ENCODE results near the gene MOSPD2.

Gene MOSPD2

DNA sequence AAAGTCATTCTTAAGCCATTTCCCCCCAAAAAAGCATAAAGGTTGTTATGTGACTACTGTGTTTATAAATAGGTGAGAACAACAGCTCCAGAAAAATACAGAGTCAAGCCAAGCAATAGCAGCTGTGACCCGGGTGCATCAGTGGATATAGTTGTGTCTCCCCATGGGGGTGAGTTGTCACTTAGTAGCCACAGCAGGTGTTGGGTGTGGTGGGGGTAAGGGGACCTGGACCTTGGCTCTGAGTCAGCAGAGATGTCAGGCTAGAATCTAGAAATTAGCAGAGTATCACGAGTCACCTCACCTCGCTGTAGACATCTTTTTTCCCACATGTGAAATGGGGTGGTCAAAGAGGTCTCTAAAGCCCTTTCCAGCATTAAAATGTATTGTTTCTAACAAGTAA lies 42.4 kb downstream of the MOSPD2 start:
- no peak for DNase-seq (ENCODE audit: low spot score)

GRCh38 chrX:14916017-14916674 lies 42.9 kb downstream of the MOSPD2 start:
- no peak for DNase-seq (ENCODE audit: low spot score)

- DNase-seq (ENCODE audit: low spot score): no peak
These were observed 46.2 kb downstream of the MOSPD2 start for GRCh38 chrX:14919407-14919806.

GRCh38 chrX:14920196-14920595 lies 47.0 kb downstream of the MOSPD2 start:
- DNase-seq (ENCODE audit: low spot score): no peak

DNA sequence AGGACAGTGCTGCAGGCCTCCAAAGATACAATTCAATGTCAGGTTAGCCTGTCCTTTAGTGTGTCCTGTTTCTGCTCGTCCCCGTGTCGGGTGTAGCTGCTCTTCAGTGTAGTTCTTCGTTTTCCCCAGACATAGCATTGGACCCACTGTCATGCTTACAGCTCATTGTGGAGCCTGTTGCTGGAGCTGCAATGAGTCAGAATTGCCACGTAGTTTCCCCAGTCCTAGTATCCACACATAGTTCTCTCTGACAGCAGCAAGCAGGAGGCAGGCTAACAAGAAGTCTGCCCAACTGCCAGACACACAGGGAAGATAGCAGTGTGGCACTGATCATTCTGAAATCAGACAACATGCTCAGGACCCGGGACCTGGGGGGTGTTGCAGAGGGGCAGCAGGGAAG lies 49.2 kb downstream of the MOSPD2 start:
- peak; percentile 27 for DNase-seq (ENCODE audit: low spot score)

- no peak for DNase-seq (ENCODE audit: low spot score)
These were observed 50.5 kb downstream of the MOSPD2 start for GRCh38 chrX:14923761-14924160.

DNA sequence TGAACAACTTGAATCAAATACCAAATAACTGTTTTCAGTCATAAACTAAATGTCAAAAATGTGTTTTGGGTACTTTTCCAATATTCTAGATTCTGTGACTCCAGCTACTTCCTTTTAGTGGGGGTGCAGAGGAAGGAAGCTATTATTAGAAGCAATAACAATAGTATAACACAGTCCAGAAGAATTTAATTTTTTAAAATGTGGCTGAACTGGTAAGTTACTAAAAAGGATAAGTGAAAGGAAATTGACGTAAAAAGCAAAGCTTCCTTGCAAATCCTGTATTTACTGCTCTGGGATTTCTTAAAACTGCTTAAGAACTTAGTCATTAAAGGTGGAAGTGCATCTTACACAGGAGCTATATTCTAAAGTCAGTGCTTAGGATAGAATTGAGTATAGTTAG lies 53.2 kb downstream of the MOSPD2 start:
- DNase-seq (ENCODE audit: low spot score): no peak

DNA sequence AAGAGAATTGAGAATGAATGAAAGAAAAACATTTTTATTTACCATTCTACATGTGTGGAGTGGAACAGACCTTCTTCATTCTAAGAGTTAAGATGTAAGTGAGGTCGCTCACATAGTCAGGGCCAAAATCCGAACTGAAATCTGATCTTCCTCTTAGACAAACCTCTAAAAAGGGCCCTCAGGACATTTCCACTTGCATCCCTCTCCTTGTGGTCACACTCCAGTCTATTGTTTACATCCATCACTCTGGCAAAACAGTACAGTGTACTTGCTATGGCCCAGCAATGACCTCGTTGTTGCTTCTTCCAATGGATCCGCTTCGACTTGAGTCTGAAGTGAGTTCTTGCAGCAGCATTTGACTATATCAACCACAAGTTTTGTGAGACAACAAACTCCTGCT lies 54.2 kb downstream of the MOSPD2 start:
- no peak for DNase-seq (ENCODE audit: low spot score)

GRCh38 chrX:14930663-14931062 lies 57.4 kb downstream of the MOSPD2 start:
- no peak for DNase-seq (ENCODE audit: low spot score)

- no peak for DNase-seq (ENCODE audit: low spot score)
These were observed 58.9 kb downstream of the MOSPD2 start for GRCh38 chrX:14932136-14932535.

DNA sequence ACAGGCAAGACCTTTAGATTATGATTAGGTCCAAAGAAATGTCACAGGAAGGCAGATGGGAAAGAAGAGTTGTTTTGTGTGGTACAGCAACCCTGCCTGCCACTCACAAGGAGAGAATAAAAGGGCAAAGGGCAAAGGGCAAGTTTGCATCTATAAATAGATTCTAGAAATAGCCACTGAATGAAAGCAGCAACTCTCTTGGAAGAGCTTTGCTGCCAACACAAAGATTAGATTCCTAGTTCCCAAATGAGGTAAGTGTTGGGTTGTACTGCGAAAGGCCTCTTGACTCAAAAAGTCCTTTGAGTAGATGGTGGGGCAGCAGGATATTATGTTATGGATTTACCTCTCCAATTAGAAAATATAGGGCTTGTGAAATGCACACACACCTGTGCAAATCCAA lies 61.2 kb downstream of the MOSPD2 start:
- no peak for DNase-seq (ENCODE audit: low spot score)

DNA sequence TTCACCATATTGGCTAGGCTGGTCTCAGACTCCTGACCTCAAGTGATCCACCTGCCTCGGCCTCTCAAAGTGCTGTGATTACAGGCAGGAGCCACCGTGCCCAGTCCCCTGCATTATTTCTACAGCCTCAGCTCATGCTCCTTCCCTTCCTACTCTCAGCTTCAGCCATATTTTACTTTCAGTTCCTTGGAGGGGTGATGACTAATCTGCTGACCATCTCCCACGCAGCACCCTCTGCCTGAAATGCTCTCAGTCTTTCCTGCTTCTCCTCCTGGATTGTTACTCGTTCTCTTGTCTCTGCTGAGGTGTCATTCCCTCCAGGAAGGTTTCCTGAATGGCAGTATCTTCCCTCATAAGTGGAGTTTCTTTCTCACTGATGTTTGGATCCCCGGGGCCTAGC lies 63.3 kb downstream of the MOSPD2 start:
- DNase-seq (ENCODE audit: low spot score): no peak

DNA sequence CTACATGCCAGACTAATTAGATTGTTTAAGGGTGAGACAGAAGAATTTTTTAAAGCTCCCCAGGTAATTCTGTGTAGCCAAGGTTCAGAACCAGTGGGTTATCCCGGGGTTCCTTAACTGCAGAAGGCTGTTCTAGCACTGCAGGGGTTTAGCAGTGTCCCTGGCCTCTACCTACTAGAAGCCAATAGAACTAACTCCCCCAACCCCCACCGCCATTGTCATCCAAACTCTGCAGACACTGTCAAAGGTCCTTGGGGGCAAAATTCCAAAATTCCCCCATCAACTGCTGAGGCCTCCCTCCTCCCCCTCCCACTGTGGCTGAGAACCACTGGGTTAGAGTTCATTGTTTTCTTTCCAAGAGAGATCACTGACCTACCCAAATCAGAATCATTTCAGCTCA lies 66.4 kb downstream of the MOSPD2 start:
- DNase-seq (ENCODE audit: low spot score): no peak

DNA sequence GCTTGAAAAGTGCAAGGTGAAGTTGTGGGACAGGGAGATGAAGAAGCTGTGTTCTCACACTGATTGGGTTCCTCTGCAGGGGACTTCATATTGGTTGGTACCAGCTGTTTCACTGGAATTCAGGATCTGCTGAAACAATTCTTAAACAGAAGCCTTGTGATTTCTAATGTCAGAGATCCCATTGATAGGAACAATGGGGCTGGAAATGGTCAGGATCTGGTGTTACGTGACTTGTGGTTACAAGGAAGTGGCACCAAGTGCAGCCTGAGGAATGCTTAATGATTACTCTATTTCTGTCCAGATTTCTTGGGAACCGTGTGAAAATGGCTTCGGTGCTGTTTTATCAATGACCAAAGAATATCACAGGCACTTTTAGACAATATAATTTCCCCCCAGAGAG lies 68.1 kb downstream of the MOSPD2 start:
- DNase-seq (ENCODE audit: low spot score): no peak

DNA sequence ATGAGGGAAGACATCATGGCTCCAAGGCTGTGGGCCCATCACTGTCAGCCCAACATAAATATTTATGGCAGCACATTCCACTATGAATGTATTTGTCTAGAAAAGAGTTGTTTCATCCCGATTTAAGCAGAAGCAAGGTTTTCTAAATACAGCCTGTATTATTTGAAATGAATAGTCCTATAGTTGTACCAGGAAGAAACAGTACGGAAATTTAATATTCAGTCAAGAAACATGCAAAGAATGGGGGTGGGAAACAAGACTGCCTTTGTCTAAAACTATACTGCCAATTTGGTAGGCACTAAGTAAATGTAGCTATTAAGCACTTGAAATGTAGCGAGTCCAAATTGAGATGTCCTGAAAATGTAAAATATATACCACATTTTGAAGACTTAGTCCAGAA lies 69.1 kb downstream of the MOSPD2 start:
- DNase-seq (ENCODE audit: low spot score): no peak

DNA sequence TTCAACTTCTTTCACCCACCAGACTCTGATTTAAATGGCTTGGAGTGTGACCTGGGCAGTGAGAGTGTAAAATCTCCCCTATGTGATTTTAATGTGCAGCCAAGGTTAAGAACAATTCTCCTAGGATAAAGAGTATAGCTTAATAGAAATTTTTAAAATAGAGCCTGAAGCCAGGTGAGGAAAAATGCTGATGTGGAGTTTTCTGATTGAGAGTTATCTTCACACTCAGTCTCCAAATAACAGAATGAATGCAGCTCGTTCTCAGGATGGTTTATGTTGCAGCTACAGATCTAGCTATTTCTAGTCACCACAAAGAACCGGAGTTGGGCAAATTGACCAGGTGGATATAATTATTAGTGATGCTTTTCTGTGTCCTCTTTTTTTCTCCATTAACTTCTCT lies 70.7 kb downstream of the MOSPD2 start:
- no peak for DNase-seq (ENCODE audit: low spot score)

- no peak for DNase-seq (ENCODE audit: low spot score)
These were observed 73.5 kb downstream of the MOSPD2 start for GRCh38 chrX:14946606-14947155.

- no peak for DNase-seq (ENCODE audit: low spot score)
These were observed 75.5 kb downstream of the MOSPD2 start for GRCh38 chrX:14948691-14949090.

- DNase-seq (ENCODE audit: low spot score): no peak
These were observed 83.8 kb downstream of the MOSPD2 start for GRCh38 chrX:14956813-14957582.

DNA sequence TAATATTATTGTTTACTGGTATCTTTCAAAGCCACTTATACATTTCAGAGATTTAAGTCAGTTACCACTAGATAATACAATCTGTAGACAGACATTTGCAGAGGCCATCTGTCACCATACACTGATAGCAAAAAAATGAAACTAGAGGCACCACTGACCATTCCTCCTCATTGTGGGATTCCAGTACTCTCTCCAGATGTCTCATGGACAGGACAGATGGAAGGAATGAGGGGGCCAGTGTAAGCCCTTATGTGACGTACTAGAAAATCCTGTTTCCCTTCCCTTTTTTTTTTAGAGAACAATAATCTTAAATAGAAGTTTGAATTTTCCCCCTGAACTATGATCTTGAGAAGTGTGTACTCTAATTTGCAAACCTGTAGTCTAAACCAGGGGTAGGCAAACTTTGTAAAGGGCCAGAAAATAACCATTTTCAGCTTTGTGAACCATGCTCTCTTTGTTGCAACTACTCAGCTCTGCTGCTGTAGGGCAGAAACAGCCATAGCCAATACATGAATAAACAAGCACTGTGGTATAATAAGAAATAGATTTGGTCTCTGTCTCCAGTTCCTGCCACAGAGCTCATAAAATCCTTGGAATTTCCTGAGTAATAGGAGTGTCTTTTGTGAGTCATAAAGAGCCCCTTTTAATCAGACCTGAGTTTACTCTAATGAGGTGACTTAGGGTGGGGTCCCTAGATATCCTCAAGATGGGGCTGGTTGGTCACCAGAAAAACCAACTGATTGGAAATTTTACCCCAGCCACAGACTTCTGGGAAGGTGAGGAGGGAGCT lies 90.4 kb downstream of the MOSPD2 start:
- DNase-seq (ENCODE audit: low spot score): no peak

DNA sequence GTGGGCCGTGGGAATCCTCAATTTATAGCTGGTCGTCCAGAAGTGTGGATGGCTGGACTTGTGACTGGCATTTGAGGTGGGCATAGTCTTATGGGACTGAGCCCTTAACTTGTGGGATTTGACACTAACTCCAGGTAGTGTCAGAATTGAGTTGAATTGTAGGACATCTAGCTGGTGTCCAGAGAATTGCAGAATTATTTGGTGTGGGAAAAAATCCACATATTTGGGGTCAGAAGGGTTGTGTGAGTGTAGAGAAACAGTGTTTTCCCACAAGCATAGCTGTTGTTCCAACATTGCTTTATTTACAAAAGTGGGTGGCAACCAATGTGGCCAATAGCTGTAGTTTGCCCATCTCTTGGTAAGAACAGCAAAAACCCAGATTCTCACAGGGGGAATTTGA lies 91.3 kb downstream of the MOSPD2 start:
- DNase-seq (ENCODE audit: low spot score): peak; percentile 1

Data from Ammon's horn (tissue), 1 donor.